Measurements from ENCODE around the gene KLF7.

Gene KLF7

GRCh38 chr2:207107131-207107530 is 58.6 kb downstream of the KLF7 start:
- in situ Hi-C loops (cut with HindIII; ENCODE audit: low pct_ligation_motif_present, low sequenced_read_pairs) = no loop called here

DNA sequence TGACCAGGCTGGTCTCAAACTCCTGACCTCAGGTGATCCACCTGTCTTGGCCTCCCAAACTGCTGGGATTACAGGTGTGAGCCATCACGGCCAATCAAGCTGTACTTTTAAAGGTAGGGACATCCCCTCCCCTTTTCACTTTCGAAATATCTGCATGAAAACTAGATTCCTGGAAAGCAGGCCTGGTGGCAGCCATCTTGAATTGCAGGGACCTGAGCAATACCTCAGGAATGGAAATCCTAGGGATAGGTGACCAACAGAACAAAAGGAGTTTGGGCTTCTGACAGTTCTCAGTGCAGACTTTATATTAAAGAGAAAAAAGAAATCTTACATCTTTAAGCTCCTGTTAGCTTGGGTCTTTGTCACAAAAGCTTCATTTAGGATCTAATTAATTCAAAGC is 62.6 kb downstream of the KLF7 start:
- in situ Hi-C loops (cut with HindIII; ENCODE audit: low pct_ligation_motif_present, low sequenced_read_pairs) = no loop called here
- no peaks in the 10 kb centered on the region for H3K27me3 ChIP-seq (replicated peaks)
- no peak overlapping the region for H3K27ac ChIP-seq
- peaks cover 70% of the 10 kb centered on the region for H3K36me3 ChIP-seq (replicated peaks)
- no peak for DNase-seq
- TF ChIP-seq, protein P1, sequence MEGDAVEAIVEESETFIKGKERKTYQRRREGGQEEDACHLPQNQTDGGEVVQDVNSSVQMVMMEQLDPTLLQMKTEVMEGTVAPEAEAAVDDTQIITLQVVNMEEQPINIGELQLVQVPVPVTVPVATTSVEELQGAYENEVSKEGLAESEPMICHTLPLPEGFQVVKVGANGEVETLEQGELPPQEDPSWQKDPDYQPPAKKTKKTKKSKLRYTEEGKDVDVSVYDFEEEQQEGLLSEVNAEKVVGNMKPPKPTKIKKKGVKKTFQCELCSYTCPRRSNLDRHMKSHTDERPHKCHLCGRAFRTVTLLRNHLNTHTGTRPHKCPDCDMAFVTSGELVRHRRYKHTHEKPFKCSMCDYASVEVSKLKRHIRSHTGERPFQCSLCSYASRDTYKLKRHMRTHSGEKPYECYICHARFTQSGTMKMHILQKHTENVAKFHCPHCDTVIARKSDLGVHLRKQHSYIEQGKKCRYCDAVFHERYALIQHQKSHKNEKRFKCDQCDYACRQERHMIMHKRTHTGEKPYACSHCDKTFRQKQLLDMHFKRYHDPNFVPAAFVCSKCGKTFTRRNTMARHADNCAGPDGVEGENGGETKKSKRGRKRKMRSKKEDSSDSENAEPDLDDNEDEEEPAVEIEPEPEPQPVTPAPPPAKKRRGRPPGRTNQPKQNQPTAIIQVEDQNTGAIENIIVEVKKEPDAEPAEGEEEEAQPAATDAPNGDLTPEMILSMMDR (IDR thresholded peaks at IDR 0.05; ENCODE audit: low read depth, low read length, missing control alignments) = peak; percentile 15
- H3K4me3 ChIP-seq (ENCODE audit: low read depth, low read length) = no peak overlapping the region

More at GRCh38 chr2:207107131-207107530, 58.6 kb downstream of the KLF7 start:
- no peak for DNase-seq
- H3K27me3 ChIP-seq (replicated peaks) = no peaks in the 10 kb centered on the region
- H3K4me3 ChIP-seq (ENCODE audit: low read depth, low read length) = no peak overlapping the region
- TF ChIP-seq, protein P1 (IDR thresholded peaks at IDR 0.05; ENCODE audit: low read depth, low read length, missing control alignments) = no peak
- H3K36me3 ChIP-seq (replicated peaks) = peaks cover 67% of the 10 kb centered on the region
- H3K27ac ChIP-seq = no peak overlapping the region

DNA sequence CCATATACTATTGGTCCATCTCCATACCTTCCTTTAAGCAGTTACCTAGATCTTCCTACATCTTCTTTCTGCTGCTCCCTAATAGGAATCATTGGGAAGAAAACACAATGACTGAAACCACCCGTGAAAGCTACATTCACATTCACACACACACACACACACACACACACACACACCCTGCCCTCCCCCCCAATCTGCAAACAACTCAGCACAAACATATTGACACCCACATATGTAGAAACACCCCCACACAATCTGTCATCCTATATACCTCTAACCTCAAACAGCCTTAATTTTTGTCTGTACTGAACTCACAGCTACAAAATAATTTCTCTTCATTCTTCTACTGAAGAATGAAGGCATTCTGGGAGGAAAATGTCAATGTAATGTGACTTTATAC is 63.8 kb downstream of the KLF7 start:
- TF ChIP-seq, protein P1 (IDR thresholded peaks at IDR 0.05; ENCODE audit: low read depth, low read length, missing control alignments) = no peak
- in situ Hi-C loops (cut with HindIII; ENCODE audit: low pct_ligation_motif_present, low sequenced_read_pairs) = no loop called here
- no peak for DNase-seq
- H3K36me3 ChIP-seq (replicated peaks) = peaks cover 60% of the 10 kb centered on the region
- H3K27me3 ChIP-seq (replicated peaks) = no peaks in the 10 kb centered on the region
- H3K4me3 ChIP-seq (ENCODE audit: low read depth, low read length) = no peak overlapping the region
- H3K27ac ChIP-seq = no peak overlapping the region

DNA sequence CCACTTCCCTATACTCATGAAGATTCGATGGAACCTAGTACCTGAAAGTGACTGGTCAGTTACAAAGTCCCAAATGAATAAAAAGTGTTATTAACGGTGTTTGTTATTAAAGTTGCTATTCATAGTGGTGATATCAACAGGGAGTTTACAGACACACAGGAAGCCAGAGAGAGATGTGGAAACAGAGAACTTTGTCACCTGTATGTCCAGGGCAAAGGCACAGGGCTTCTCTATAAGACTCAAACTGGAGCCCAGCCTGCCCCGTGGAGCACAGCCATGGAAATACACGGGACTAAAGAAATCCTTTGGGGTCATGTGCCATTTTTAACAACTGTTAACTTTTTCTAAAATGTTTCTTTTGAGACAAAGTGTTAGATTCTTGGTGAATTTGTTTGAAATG is 68.5 kb downstream of the KLF7 start:
- TF ChIP-seq, protein P1 (IDR thresholded peaks at IDR 0.05; ENCODE audit: low read depth, low read length, missing control alignments) = no peak
- no peak overlapping the region for H3K4me3 ChIP-seq (ENCODE audit: low read depth, low read length)
- in situ Hi-C loops (cut with HindIII; ENCODE audit: low pct_ligation_motif_present, low sequenced_read_pairs) = no loop called here
- DNase-seq = no peak
- peaks cover 31% of the 10 kb centered on the region for H3K36me3 ChIP-seq (replicated peaks)
- H3K27ac ChIP-seq = no peak overlapping the region
- H3K27me3 ChIP-seq (replicated peaks) = no peaks in the 10 kb centered on the region

DNA sequence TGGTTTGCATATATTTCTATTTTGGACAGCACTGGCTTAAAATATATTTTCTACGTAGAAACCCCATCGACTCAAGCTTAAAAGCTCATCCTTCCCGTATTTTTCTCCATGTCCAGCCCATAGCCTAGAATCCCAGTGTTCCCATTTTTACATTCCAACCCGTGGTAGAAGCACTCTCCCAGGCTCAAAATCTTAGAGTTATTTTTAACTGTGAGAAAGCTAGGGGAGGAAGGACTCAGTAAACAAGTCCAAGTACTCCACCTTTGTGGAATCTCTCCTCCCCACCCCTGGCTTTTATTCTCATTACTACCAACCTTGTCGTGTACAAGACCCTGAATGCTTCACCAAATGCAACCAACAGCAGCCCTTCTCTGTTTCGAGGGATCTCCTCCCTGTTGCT is 69.8 kb downstream of the KLF7 start:
- no peak for DNase-seq
- no peak overlapping the region for H3K27ac ChIP-seq
- H3K27me3 ChIP-seq (replicated peaks) = no peaks in the 10 kb centered on the region
- in situ Hi-C loops (cut with HindIII; ENCODE audit: low pct_ligation_motif_present, low sequenced_read_pairs) = no loop called here
- H3K36me3 ChIP-seq (replicated peaks) = peaks cover 27% of the 10 kb centered on the region
- H3K4me3 ChIP-seq (ENCODE audit: low read depth, low read length) = no peak overlapping the region
- TF ChIP-seq, protein P1 (IDR thresholded peaks at IDR 0.05; ENCODE audit: low read depth, low read length, missing control alignments) = no peak

DNA sequence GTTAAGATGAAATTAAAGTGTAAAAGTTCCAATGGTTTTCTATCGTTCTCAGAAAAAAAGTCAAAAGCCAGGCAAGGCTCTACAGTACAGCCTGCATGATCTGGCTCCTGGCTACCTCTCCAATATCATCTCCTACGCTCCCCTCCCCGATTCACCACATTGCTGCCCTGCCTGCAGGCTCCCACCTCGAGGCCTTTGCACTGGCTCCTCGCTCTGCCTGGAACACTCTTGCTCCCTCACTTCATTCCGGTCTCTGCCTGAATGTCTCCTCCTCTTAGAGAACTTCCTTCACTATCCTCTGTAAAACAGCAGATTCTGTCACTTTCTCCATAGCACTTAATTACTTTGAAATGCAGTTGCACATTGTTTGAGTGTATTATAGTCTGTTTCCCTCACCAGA is 72.5 kb downstream of the KLF7 start:
- DNase-seq = no peak
- in situ Hi-C loops (cut with HindIII; ENCODE audit: low pct_ligation_motif_present, low sequenced_read_pairs) = no loop called here

More for the DNA sequence above, 72.5 kb downstream of the KLF7 start:
- Histone ChIP-seq H3K4me3 (ENCODE audit: low read depth, low read length) (no peak overlapping the region), H3K27ac (no peak overlapping the region), H3K27me3 (replicated peaks) (no peaks in the 10 kb centered on the region), H3K36me3 (replicated peaks) (peaks cover 31% of the 10 kb centered on the region)
- TF ChIP-seq, protein P1 (IDR thresholded peaks at IDR 0.05; ENCODE audit: low read depth, low read length, missing control alignments) = no peak

All from brain microvascular endothelial cell (primary cell).